Stimulated activated CD8-positive, alpha-beta memory T cell treated with anti-CD3 and anti-CD28 coated beads, Interleukin-15, amount 100 ng/mL, for 4 hours (primary cell): ENCODE data around the gene UFM1.
"Not testable (repeated sequence)": the region's sequence is repeated elsewhere in the genome, so short reads cannot be mapped to it uniquely, and the experiment has no call there.

Experiments
- DNase-seq, 2 donors: peaks; one replicate each; pipeline ENCODE4 v3.0.0-alpha.2; 2020; ENCODE audit warnings: low read depth in 2 of 2

The UFM1 gene

DNA sequence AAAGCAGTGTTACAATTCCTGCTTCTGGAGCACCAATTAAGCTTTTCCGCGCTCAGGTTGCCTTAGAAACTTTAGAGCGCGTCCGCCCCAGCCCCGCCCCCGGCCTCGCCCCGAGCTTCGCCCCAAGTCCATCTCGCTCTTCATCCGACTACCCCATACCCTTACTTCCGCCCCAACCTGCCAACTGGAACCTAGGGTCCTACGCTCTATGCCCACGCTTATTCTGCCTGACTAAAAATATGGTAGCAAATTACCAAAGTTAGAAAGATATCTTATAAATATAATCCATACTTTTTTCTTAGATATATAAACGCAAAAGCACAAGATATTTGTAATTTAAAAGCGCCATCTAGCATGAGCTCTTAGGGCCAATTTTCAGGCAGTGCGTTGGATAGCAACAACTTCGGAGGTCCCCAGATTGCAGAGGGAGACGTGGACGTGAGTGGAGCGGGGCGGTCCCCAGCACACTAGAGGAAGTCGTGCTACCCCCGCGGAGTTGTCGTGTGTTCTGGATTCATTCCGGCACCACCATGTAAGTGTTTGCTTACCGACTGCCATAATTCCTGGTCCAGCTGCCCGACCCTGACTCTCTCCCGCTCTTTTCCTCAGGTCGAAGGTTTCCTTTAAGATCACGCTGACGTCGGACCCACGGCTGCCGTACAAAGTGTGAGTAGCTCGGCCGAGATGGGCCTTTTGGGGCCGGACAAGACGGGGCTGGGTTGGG lies at the start of gene UFM1:
Gene UFM1 (plus strand): TSS at position 462 of the 724 bp plus-strand sequence. CDS start 69 bp downstream, at position 531.
- peak; percentile 68 to 77 for DNase-seq

DNA sequence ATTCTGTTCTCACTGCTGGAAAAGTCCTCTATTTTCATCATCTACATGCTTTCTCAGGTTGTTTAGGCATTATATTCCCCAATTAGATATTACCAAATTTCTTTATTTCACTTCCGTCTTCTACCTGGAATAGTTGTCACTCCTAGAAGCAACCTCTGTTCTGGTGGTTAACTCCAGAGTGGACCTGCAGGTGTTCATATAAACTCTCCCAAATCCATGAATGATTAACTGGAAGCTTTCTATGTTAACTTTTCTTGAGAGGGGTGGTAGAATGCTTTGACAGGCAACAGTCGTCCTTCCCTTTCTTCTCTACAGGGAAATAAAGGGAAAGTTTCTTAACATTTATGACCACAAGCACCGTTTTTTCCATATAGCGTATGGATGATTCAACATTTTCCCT lies 48.4 kb upstream of the UFM1 start:
- no peak for DNase-seq

DNA sequence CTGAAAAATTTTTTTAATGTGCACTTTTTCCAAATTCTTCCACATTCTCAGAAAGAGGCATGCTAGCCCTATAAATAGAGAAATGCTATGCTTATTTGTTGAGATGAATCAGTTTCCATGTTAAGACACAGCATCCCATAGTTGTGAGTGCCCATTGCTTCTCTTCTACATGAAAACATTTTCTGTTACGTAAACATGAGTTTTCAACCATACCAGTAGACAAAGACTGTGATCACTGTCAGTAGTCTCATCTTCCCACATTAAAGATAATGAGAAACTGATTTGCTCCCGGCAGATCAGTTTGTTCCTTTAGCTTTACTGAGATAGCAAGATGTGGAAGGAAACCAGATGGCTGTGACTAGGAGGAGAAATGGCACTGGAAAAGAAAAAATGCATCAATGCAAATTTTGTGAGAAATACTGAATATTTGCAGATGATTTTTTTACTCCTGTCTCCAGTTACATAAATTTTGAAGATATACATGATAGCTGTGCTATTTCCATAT lies 45.8 kb upstream of the UFM1 start:
- no peak for DNase-seq

DNA sequence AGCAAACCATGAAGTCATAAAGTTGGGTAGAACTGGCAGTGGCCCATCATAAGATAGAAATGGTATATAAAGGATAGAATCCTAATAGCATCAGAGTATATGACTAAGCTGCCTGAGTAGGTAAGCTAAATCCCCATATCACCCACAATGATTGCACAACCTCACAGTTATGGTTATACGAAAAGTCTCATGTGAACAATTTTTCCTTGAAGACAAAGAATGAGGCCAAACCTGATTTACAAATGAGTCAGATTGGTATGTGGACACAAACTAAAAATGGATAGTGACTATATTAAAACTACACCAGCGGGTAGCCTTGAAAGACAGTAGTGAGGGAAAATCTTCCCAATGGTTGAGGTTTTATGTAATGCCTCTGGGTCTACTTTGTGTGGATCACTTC lies 40.9 kb upstream of the UFM1 start:
- DNase-seq, result no peak

DNA sequence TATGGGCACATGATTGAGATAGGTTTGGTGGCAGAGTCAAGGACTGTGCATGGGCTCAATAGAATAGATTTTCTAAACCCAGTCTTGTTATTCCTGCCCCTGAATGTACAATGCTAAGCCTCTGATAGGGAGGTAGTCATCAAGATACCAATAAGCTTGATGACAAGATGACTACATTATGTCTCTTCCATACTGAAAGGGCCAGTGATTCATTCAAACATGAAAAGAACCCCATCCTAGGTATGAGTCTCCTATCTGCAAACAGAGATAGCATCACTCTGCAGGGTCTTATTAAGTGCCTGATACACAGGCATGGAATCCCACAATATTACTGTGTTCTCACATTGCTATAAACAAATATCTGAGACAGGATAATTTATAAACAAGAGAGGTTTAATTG lies 40.3 kb upstream of the UFM1 start:
- no peak for DNase-seq

DNA sequence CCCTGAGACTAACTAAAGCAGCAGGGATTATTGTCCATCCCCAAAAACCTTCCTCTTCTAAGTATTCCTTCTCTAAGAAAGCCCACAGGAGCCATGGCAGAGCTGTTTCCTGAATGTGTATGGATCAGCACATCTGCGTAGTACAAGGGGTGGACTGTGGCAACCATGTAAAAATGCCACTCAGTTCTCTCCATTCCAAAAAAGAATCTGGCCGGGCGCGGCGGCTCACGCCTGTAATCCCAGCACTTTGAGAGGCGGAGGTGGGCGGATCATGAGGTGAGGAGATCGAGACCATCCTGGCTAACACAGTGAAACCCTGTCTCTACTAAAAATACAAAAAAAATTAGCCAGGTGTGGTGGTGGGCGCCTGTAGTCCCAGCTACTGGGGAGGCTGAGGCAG lies 38.5 kb upstream of the UFM1 start:
- not testable (repeated sequence) for DNase-seq

DNA sequence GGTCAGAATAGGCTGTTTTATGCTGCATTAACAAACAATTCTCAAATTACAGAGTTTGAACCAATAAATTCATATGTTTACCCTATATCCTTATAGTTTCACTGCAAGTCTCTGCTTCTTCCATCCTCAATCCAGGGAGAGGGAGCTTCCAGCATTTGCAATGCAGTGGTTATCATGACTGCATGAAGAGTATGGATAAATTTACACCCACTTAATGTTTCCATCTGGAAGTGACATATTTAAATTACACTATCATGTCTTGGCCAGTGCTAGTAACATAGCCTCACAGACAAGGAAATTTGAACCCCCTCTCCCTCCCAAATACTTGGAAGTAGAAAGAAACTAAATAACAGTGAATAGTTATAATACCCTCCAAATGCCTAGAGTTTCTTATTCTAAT lies 33.5 kb upstream of the UFM1 start:
- no peak for DNase-seq

DNA sequence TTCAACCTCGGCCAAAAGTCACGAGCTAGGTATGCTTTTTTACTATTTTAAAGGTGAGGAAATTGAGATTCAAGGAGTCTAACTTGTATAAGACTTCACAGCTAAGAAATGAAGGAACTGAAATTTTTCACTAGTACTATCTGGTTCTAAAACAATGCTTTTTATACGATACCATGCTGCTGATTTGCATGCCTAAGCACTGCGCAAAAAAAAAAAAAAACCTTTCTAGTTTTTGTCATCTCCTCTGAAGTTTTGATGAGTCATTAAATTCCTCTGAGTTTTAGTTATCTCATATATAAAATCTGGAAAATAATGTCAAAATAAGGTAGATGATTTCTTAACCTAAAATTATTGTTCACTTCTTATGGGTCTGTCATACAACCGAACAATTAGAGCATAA lies 28.0 kb upstream of the UFM1 start:
- no peak for DNase-seq

DNA sequence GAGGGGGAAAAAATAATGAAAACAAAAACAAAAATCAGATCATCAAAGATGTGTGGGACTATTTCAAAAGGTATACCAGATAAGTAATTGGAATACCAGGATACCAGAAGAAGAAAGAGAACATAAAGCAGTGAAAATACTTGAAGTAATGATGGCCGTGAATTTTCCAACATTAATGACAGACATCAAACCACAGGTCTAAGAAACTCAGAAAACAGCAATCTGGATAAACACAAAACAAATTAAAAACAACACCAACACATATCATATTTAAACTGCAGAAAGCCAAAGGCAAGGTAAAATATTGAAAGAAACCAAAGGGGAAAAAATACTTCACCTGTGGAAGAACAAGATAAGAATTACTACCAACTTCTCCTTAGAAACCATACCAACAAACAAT lies 24.2 kb upstream of the UFM1 start:
- DNase-seq, result no peak

DNA sequence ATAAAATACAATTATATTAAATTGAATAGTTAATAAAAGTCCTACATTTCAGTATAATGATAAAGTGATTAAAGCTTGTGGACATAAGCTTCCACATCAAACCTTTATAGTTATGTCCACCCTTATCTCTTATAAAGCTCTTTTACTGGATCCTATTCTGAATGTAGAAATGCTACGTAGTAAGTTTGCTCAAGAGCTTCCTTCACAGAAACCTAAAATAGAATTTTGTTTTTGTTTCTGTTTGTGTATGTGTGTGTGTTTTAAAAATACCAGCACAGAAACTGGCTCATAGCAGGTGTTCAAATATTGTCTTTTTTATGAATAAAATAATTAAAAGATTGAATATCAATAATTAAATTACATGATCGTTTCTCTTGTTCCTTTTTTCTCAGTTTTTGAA lies 21.0 kb upstream of the UFM1 start:
- no peak for DNase-seq

DNA sequence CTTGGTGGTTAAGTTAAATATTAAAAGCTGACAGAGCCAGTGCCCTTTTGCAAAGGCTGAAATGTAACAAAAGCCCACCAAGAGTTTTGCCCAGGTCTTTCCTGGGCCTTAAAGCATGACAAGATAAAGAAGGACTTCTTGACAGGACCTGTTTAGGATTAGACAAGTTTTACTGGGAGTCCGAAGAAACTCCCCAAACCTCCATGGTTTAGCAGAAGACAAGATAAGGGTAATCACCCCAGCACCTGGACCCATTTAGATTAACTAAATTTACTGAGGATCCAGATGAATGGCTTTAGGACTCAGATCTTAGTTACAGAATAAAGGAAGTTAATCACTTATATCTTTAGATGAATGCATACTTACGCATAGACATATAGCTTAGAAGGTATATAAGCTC lies 14.8 kb upstream of the UFM1 start:
- DNase-seq, result no peak

DNA sequence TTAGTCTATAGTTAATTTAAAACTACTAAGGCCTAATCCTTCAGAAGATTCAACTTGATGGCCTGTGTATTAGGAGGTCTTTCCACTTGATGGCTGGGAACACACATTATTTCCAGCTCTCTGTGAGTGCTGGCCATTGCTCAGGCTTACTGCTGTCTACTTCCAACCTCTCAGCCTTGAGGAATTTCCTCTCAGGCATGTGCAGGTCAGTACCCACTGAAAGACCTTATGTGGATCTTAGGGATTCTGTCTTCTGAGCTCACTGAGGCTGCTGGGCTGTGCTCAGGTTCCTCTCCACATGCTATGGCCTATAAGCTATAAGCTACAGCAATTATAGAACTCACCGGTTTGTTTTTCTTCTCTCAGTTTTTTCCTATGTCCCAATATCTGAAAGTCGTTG lies 11.6 kb upstream of the UFM1 start:
- DNase-seq, result no peak

DNA sequence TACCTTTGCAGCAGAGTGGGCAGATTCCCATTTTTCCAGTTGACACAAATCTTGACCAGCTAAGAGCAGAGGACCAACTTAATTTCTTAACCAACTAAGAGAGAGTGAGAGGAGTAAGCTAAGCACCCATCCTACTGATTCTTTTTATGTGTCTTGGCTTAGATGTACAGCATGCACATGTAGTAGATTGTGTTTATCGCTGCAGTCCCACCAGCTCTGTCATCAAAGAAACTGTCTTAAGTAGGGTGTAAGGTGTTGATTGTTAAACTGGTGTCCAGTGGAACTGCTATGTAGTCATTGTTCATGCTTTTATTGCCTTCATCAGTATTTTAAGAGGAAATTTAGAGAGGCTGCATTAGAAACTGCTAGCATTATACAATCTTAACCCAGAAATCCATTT lies 9.0 kb upstream of the UFM1 start:
- no peak for DNase-seq

DNA sequence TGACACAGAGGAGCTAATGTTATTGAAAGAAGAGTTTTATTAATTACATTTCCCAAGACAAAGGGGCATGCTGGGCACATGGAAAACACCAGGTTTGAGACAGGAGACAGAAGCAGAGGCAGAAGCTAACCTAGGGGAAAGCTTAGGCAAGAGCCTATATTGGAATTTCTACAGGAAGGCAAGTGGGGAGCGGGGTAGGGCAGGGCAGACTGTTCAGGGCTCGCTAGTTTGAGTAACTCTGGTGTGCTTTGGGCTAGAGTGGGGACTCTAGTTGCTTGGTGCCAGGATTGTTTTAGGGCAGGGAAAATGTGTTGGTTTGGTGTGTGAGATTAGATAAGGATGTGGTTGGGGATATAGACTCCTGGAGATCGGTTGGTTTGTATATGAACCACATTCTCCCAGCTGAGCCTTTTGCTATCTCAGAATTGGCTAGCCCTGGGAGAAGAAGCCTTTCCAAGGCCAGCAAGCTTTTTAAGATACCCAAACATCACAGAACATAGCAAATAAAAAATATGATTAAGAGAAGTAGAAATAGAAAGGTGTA lies 8.4 kb upstream of the UFM1 start:
- no peak for DNase-seq

DNA sequence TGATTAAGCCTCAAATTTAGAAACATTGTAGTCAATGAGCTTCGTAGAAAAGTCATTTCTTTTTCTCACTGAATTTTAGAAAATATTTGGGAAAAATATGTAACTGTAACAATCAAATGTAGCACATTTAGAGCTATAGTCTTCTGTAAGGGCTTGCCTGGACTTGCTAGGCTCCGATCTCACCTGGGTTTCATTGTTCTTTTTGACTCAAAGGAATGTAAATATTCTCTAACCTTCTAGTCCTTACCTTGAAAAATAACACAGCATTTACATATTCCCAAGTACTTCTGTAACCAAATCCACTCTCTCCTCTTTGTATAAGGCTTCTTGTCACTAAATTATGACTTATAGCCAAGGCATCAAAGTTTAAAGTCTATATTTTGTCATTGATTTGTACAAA lies 2.9 kb upstream of the UFM1 start:
- DNase-seq, result no peak

DNA sequence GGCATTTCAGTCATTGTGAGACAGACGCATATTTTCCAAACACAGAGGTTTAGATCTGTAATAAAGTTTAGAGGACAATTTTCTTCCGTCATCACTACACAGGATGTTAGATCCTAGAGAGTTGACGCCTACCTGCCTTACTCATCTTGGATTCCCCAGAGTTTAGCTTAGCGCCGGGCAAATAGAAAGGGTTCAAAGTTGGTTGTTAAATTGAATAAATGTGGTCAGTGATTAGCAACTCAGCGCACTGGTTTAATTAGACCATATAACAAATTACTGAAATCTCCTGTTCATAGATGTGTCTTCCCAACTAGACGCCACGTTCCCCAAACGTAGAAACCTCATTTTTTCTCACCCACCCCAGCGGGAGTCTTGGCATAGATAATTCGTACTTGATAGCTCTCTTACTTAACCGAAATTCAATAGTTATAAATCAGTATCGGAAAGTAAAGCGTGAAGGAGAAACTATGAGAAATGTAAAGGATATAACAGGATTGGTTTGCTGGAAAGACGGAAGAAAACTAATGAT lies 726 bp upstream of the UFM1 start:
- DNase-seq, result peak in 1 of 2 donors; percentile 1

DNA sequence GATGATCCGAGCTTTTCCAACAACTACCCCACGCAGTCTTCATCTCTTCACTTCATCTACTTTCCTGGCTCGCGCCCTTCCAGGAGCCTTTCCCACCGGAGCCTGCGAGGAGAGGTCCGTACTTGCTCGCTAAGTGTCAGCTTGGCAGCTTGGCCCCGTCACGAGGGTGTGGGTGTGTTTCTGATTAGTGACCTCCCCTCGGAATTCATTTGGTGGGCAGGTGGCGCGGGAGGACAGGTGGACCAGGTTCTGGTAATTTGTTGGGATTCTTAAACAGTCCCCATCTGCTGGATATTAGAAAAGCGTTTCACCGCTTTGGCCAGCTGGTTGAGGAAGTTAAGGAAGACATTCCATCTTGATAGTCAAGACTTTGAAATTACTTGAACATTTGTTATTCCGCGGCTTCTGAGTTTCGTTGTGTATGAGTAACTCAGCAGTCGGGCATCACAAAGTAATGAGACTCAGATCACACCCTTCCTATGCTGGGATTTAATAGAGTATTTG lies 515 bp downstream of the UFM1 start:
- DNase-seq, result peak; percentile 17 to 38

DNA sequence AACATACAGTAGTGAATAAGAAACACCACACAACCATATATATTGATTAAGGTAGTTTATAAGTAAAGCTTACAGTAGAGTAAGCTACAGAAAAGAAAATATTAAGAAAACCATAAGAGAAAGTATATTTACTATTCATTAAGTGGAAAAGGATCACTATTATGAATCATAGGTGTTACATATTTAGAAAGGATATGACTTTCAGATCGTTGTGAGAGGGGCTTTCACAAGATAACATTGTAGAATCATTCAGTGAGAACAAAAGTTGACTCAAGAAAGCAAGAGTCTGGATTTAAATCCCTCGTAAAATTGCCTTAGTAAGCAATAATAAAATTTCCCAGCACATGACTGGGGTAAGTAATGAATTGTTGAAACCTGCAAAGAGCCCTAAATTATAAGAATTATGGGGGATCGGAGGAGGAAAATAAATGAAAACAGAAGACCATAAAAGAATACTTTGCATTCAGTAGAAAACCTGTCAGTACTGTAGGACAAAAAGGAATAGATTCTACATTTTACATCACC lies 6.0 kb downstream of the UFM1 start:
- DNase-seq, result no peak

DNA sequence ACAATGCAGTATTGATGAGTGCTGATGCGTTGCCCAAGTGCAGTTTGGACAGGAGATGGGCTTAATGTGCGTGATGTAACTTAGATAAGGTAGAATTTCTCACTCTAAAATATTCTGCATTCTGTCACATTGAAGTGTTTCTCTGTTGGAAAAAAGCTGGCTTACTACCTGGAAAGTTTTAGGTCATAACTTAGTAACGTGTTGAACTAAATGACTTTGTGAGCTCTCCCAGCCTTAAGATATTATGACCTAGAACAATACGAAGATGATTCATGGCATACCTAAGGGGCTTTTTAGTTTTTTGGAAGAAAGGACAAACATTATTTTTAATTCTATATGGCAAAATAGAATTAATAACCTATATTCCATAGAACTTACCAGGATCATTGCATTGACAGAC lies 9.0 kb downstream of the UFM1 start:
- DNase-seq, result no peak

DNA sequence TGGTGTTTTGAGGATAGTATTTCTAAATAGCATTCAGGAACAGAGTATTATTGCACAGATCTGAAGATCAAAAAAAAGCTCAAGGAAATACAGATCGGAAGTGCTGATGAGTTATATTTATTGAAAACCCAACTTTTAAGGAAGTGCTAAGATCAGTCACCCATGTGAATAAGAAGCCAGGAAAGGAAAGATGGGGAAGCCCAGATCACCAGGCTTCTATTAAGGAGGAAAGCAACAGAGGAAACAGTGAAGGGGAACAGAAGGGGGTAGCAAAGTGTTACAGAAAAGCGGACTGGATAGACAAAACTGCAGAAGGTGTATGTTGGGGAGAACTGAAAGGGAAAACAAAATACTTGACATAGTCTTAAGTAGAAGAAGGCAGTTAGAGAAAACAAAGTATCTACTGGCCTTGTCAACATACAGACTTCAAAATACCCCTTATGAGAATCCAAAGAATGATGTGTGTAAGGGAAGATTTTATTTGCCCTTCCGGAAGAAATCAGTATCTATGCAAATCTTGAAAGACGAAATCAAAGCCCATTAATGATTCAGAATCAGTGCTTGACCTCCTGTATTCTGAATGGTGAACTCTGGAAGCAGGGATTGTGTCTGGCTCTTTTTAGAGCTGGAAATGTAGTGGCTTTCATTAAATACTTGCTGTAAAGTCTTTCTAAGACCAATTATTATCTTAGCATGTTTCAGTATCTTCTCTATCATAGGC lies 12.1 kb downstream of the UFM1 start:
- DNase-seq, result no peak

DNA sequence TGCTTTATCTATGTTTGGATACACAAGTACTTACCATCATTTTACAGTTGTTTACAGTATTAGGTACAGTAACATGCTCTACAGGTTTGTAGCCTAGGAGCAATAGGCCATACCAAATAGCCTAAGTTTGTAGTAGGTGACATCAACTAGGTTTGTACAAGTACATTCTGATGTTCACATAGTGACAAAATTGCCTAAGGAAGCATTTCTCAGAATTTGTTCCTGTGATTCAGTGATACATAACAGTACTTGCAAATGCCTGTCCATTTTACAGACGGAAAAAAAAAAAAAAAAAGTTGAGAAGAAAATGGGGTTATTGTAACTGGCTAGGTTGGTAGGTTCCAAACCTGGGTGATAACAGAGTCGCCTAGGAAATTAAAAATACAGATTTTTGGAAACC lies 13.6 kb downstream of the UFM1 start:
- DNase-seq, result no peak

DNA sequence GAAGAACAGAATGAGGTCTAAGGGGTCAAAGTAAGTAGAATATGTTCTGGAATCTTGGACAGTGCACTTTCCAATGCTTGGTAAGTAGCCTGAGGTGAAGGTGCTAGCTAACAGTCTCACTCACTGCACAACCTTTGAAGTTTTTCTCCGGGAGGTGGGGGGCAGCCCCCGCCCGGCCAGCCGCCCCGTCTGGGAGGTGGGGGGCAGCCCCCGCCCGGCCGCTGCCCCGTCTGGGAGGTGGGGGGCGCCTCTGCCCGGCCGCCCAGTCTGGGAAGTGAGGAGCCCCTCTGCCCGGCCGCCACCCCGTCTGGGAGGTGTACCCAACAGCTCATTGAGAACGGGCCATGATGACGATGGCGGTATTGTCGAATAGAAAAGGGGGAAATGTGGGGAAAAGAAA lies 14.1 kb downstream of the UFM1 start:
- not testable (repeated sequence) for DNase-seq
